Endothelial cell of umbilical vein (primary cell): ENCODE measurements around the gene GTF2E1. TPM values are rescaled to one million over a fixed set of nuclear protein-coding genes. Genes with fewer than 3 reads are reported as not detected.

ENCODE experiments used
- BruUV-seq: library from RNA; stranded (reverse); fragments of 400-500 nt; replicated peaks from 2 replicates; lab custom pipeline; 2021; lab: Mats Ljungman, UMichigan
- CTCF ChIA-PET: fragments of 300-600, 350-600 bp; sonication (Branson Sonifier 250); formaldehyde crosslinking; loops from one replicate; lab custom pipeline; 2021; ENCODE audit warnings: antibody characterized with exemption, inconsistent platforms; lab: Charles Lee
- POLR2A ChIA-PET: fragments of 300-600, 350-600 bp; sonication (Branson Sonifier 250); formaldehyde crosslinking; loops from one replicate; lab custom pipeline; 2021; ENCODE audit warnings: antibody characterized with exemption, inconsistent platforms; lab: Charles Lee
- DNase-seq: peaks from one replicate; pipeline ENCODE4 v3.0.0-alpha.2; 2011; ENCODE audit warnings: low read depth, low spot score
- FAIRE-seq: peaks from 2 replicates; lab custom pipeline; 2011; peaks lifted over from hg19 to GRCh38; lab: Jason Lieb, UNC
- H2AFZ ChIP-seq: 2 replicates; pipeline ENCODE4 v1.6.0; 2012; ENCODE audit warnings: low read depth, low read length, control low read depth, inconsistent platforms
- H3K27ac ChIP-seq: 2 replicates; pipeline ENCODE4 v1.5.1; 2011; ENCODE audit warnings: low read depth, mild to moderate bottlenecking, control low read depth, low read length, moderate library complexity; ENCODE audit not compliant: insufficient read depth
- H3K27me3 ChIP-seq, 2 experiments: 2 replicates each; pipeline versions ENCODE4 v1.6.0 to v1.6.1; 2011; ENCODE audit warnings: low read length in 2 of 2, mixed read lengths in 1 of 2; ENCODE audit not compliant: control insufficient read depth in 2 of 2, insufficient read depth in 2 of 2
- H3K36me3 ChIP-seq, 2 experiments: 2 replicates in 1 of 2; 3 replicates in 1 of 2; pipeline ENCODE4 v1.5.1; 2011; ENCODE audit warnings: low read length in 2 of 2, mild to moderate bottlenecking in 1 of 2, moderate library complexity in 1 of 2; ENCODE audit not compliant: control insufficient read depth in 2 of 2, insufficient read depth in 2 of 2; ENCODE audit errors: extremely low read depth in 1 of 2
- H3K4me1 ChIP-seq: 3 replicates; pipeline ENCODE4 v1.5.1; 2011; ENCODE audit warnings: mild to moderate bottlenecking, low read length; ENCODE audit not compliant: control insufficient read depth, insufficient read depth; ENCODE audit errors: extremely low read depth
- H3K4me2 ChIP-seq: 2 replicates; pipeline ENCODE4 v1.6.1; 2011; ENCODE audit warnings: low read length, control low read depth, mixed read lengths; ENCODE audit not compliant: insufficient read depth
- H3K4me3 ChIP-seq, 3 experiments: fragments of 200-600 bp in 1 of 3; sonication (generic), shearing (Covaris generic) in 1 of 3; replicated peaks in 1 of 3; 2 replicates each; pipeline ENCODE4 v1.5.1; 2011 to 2016; ENCODE audit warnings: control low read depth in 3 of 3, low read length in 3 of 3, mild to moderate bottlenecking in 2 of 3, inconsistent platforms in 1 of 3, low read depth in 1 of 3, moderate library complexity in 1 of 3; ENCODE audit not compliant: insufficient read depth in 1 of 3
- H3K79me2 ChIP-seq: 2 replicates; pipeline ENCODE4 v1.6.0; 2012; ENCODE audit warnings: low read length, inconsistent platforms; ENCODE audit not compliant: control insufficient read depth, insufficient read depth
- H3K9ac ChIP-seq: replicated peaks from 2 replicates; pipeline ENCODE3; 2011; ENCODE audit warnings: low read length, control low read depth; ENCODE audit not compliant: insufficient read depth; ENCODE audit errors: extremely low read depth
- H3K9me1 ChIP-seq: replicated peaks from 3 replicates; pipeline ENCODE4 v1.6.0; 2011; ENCODE audit warnings: mild to moderate bottlenecking, low read length; ENCODE audit not compliant: control insufficient read depth, insufficient read depth; ENCODE audit errors: extremely low read depth
- H3K9me3 ChIP-seq: replicated peaks from 2 replicates; pipeline ENCODE4 v1.5.1; 2012; ENCODE audit warnings: low read length, inconsistent platforms; ENCODE audit not compliant: control insufficient read depth, insufficient read depth
- H4K20me1 ChIP-seq: replicated peaks from 2 replicates; pipeline ENCODE3; 2011; ENCODE audit warnings: mild to moderate bottlenecking, low read length; ENCODE audit not compliant: control insufficient read depth, insufficient read depth; ENCODE audit errors: extremely low read depth
- EZH2 ChIP-seq: IDR thresholded peaks from 2 replicates; pipeline ENCODE4 v1.6.1; 2012; ENCODE audit warnings: borderline replicate concordance, low read depth, mild to moderate bottlenecking, moderate library complexity, low read length, inconsistent platforms; ENCODE audit not compliant: severe bottlenecking
- FOS ChIP-seq: IDR thresholded peaks from 2 replicates; pipeline ENCODE4 v1.6.1; 2011; ENCODE audit warnings: mild to moderate bottlenecking, low read length, moderate library complexity, borderline replicate concordance; ENCODE audit not compliant: insufficient read depth
- GATA2 ChIP-seq: IDR thresholded peaks from 2 replicates; pipeline ENCODE4 v1.7.0; 2011; ENCODE audit warnings: low read depth, mild to moderate bottlenecking, moderate library complexity, mixed read lengths, low read length; ENCODE audit not compliant: insufficient read length, insufficient read depth
- JUN ChIP-seq: IDR thresholded peaks from 2 replicates; pipeline ENCODE4 v1.6.1; 2011; ENCODE audit warnings: borderline replicate concordance, low read depth; ENCODE audit not compliant: insufficient read length, insufficient read depth
- MYC ChIP-seq: IDR thresholded peaks from one replicate; pipeline ENCODE4 v1.6.1; 2011; ENCODE audit warnings: mild to moderate bottlenecking, low read depth, low read length
- POLR2A ChIP-seq: IDR thresholded peaks from 2 replicates; pipeline ENCODE4 v1.6.1; 2012; ENCODE audit warnings: low read depth, mild to moderate bottlenecking, control low read depth, low read length
- POLR2AphosphoS5 ChIP-seq: IDR thresholded peaks from 2 replicates; pipeline ENCODE4 v1.6.1; 2012; ENCODE audit warnings: low read depth, mild to moderate bottlenecking, control low read depth, low read length, moderate library complexity; ENCODE audit not compliant: insufficient read depth
- dilution Hi-C: fragments of 300-500 bp; cut with MboI; formaldehyde crosslinking; loops from one replicate; pipeline ENCODE4 v1.15.0; 2019; ENCODE audit warnings: low sequenced_read_pairs; ENCODE audit not compliant: extremely low pct_ligation_motif_present
- intact Hi-C: fragments of 100-400 bp; cut with micrococcal nuclease; formaldehyde crosslinking; loops from one replicate; pipeline ENCODE4 v1.10.0; 2022
- polyA plus RNA-seq, 4 experiments: library from polyadenylated mRNA; depleted of rRNA in 3 of 4; stranded (reverse) in 3 of 4; unstranded in 1 of 4; fragments of >200 nt; gene quantifications; 2 replicates each; pipeline versions ENCODE4 v1.2.1 to v1.2.3, GENCODE V29; 2011 to 2012; ENCODE audit warnings: missing spikeins in 1 of 4
- total RNA-seq: library from RNA; stranded (reverse); gene quantifications from 2 replicates; pipeline ENCODE4 v1.2.3, GENCODE V29; 2021
- TF ChIP-seq, protein P1 (sequence below): IDR thresholded peaks from 2 replicates; pipeline ENCODE4 v1.6.1; 2011; ENCODE audit not compliant: insufficient read depth, insufficient read length
- TF ChIP-seq, protein P2 (sequence below), 2 donors: IDR thresholded peaks; 1 replicate in 1 of 2; 2 replicates in 1 of 2; pipeline ENCODE4 v1.5.1; 2011; ENCODE audit warnings: low read length in 2 of 2, mild to moderate bottlenecking in 2 of 2, moderate library complexity in 2 of 2, control low read depth in 1 of 2, inconsistent platforms in 1 of 2, low read depth in 1 of 2; ENCODE audit not compliant: insufficient read depth in 1 of 2; ENCODE audit errors: extremely low read depth in 1 of 2

Gene GTF2E1
- total and polyA plus RNA-seq, 2 donors (not counting 3 experiments of a cell fraction or from before 2014, with no cell fraction given): 10.6 to 27.7 TPM

DNA sequence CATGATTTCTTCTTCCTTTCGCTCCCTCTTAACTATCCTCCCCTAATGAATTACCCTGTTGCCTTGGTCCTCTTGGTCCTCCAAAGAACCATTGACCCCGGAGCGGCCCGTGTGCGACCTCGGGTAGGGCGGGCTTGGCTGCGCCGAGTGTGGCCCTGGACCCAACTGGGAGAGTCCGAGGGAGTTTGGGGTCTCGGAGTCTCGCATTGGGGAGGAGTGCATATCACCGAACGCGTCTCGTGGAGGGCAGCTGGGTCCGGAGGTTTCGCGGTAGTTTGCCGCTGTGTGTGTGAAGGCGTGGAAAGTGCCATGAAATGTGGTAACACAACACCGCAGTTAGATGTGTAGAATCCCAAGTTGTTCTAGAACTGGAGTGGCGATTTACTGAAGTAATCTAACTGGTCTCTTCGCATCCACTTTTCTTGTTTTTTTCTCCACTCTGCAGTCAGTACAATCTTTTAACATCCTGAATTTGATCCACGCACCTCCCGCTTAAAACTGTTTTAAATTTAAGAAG, 363 bp downstream of the GTF2E1 start:
- Histone ChIP-seq H2AFZ (peak overlapping the region; percentile 42), H3K36me3 (peaks cover 0 to under 1% of the 10 kb centered on the region in 2 experiments), H3K4me3 (peak overlapping the region; percentile 67 to 96 (median 81)), H4K20me1 (no peaks in the 10 kb centered on the region), H3K9me3 (no peaks in the 10 kb centered on the region), H3K27ac (peak overlapping the region; percentile 64), H3K79me2 (peaks cover 48% of the 10 kb centered on the region), H3K9me1 (no peaks in the 10 kb centered on the region), H3K4me2 (peak overlapping the region; percentile 92), H3K4me1 (peaks cover 29% of the 10 kb centered on the region), H3K9ac (peak overlapping the region; percentile 95), H3K27me3 (no peaks in the 10 kb centered on the region)
- dilution Hi-C loops: no loop called here
- no peak for FAIRE-seq
- CTCF ChIA-PET: interaction anchor here (0.6 to 3.6 kb wide), 6 partner anchors 11 to 182 kb away, joined by 3 to 28 read pairs (median 4); no protein-coding TSS in a partner anchor
- POLR2A ChIA-PET: interaction anchor here (0.8 to 1.6 kb wide), 4 partner anchors 38 to 147 kb away, joined by 3 to 6 read pairs (median 4); partner anchors contain the start of gene NDUFB4
- TF ChIP-seq JUN: no peak
- BruUV-seq: TSS peak; percentile 95
- DNase-seq: no peak
- intact Hi-C loops: loop anchor here (1.0 to 5.0 kb wide), 8 partner anchors 38 to 182 kb away; partner anchors contain the start of genes NDUFB4 and STXBP5L

DNA sequence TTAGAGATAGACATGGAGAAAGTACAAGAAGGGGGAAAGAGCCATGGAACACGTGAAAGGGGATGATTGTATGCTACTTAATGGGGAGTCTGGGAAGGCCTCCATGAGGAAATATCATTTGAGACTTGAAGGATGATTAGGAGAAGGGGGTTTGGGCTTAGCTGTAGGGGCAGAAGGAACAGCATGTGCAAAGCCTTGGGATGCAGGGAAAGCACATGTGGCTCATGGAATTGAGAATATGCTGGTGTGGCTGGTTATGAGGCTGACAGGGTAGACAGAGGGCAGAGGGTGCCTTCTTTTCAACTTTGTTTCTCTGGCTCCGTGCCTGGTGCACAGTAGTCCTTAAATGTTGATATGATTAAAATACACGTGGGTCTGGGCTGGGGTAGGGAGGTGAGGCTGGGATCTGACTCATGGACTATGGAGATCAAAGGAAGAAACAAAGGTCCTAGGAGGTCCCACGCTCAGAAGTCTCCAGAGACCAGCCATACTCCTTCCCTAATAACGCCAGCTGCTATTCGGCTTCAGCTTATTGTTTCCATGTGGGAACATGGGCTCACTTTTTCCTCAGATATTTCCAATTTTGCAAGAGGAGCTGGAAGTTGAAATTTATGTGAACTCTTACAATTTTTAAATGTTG, 1.1 kb downstream of the GTF2E1 start:
- BruUV-seq: no TSS peak
- H3K36me3 ChIP-seq: no peaks in the 10 kb centered on the region
- DNase-seq (no peak), FAIRE-seq (no peak)
- TF ChIP-seq POLR2AphosphoS5 (no peak), FOS (no peak), JUN (no peak), EZH2 (no peak), MYC (no peak), GATA2 (no peak), POLR2A (no peak)
- TF ChIP-seq, protein P1, sequence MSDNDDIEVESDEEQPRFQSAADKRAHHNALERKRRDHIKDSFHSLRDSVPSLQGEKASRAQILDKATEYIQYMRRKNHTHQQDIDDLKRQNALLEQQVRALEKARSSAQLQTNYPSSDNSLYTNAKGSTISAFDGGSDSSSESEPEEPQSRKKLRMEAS: no peak
- TF ChIP-seq, protein P2, sequence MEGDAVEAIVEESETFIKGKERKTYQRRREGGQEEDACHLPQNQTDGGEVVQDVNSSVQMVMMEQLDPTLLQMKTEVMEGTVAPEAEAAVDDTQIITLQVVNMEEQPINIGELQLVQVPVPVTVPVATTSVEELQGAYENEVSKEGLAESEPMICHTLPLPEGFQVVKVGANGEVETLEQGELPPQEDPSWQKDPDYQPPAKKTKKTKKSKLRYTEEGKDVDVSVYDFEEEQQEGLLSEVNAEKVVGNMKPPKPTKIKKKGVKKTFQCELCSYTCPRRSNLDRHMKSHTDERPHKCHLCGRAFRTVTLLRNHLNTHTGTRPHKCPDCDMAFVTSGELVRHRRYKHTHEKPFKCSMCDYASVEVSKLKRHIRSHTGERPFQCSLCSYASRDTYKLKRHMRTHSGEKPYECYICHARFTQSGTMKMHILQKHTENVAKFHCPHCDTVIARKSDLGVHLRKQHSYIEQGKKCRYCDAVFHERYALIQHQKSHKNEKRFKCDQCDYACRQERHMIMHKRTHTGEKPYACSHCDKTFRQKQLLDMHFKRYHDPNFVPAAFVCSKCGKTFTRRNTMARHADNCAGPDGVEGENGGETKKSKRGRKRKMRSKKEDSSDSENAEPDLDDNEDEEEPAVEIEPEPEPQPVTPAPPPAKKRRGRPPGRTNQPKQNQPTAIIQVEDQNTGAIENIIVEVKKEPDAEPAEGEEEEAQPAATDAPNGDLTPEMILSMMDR (IDR thresholded peaks at IDR 0.05; ENCODE audit: extremely low read depth in 1 of 2, insufficient read depth in 1 of 2, low read depth in 1 of 2, low read length in 2 of 2): no peak
- H3K4me3 ChIP-seq: peak overlapping the region; percentile 67 to 96 (median 81)
- dilution Hi-C loops: no loop called here
- peaks cover 29% of the 10 kb centered on the region for H3K4me1 ChIP-seq
- H4K20me1 ChIP-seq: no peaks in the 10 kb centered on the region
- no peaks in the 10 kb centered on the region for H3K9me1 ChIP-seq
- POLR2A ChIA-PET: interaction anchor here (1.6 kb wide), 1 partner anchor 148 kb away, joined by 6 read pairs; the partner anchor contains the start of gene NDUFB4
- peak overlapping the region; percentile 64 for H3K27ac ChIP-seq
- CTCF ChIA-PET: interaction anchor here (1.4 to 3.6 kb wide), 5 partner anchors 10 to 183 kb away, joined by 3 to 28 read pairs (median 6); no protein-coding TSS in a partner anchor
- H3K9me3 ChIP-seq: no peaks in the 10 kb centered on the region
- H3K4me2 ChIP-seq: peak overlapping the region; percentile 92
- H2AFZ ChIP-seq: peak overlapping the region; percentile 5
- peaks cover 48% of the 10 kb centered on the region for H3K79me2 ChIP-seq
- intact Hi-C loops: loop anchor here (2.0 to 5.0 kb wide), 2 partner anchors 116 to 165 kb away; partner anchors contain the start of gene STXBP5L
- peak overlapping the region; percentile 95 for H3K9ac ChIP-seq
- H3K27me3 ChIP-seq: no peaks in the 10 kb centered on the region
